HG03378 (cell line): ENCODE data around the gene ARHGAP6.

Experiments used
- ATAC-seq: cut with Tn5 transposase; IDR thresholded peaks from one replicate; pipeline ENCODE4 v1.9.1; 2021; ENCODE audit warnings: mild to moderate bottlenecking, moderate library complexity; ENCODE audit not compliant: unreplicated experiment

Gene ARHGAP6

DNA sequence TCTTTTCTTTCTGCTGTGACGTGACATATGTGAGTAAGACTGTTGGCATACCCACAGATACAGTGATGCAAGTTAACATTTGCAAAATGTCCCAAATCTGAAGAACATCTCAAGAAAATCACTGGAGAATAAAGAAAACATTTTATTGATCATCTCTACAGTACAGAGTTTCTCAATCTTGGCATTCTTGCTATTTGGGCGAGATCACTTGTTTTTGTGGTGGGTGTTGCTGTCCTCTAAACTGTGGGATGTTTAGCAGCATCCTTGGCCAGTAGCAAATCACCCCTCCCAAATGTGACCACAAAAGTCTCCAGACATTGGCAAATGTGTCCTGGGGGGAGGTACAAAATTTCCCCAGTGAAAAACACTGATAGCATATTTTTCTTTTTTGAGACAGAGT, 343.7 kb downstream of the ARHGAP6 start:
- no peak for ATAC-seq

GRCh38 chrX:11319806-11320520, 345.8 kb downstream of the ARHGAP6 start:
- no peak for ATAC-seq

DNA sequence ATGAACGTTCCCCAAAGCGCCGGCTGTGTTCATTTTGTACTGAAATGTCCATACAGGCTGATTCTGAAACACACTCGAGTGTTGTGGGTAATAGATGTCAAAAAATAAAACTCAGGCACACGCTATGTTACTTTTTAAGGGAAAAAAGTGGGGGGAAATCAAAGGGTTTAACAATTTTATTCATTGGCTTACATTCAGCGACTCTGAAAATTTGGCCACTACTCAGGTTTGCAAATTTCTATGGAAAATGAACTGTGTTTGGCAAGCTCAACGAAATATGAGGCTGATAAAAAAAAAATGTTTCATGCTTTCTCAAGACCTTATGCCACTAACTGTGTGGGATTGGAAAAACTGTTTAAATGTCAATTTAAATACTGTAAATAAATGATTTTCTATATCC, 354.0 kb downstream of the ARHGAP6 start:
- ATAC-seq, result no peak

DNA sequence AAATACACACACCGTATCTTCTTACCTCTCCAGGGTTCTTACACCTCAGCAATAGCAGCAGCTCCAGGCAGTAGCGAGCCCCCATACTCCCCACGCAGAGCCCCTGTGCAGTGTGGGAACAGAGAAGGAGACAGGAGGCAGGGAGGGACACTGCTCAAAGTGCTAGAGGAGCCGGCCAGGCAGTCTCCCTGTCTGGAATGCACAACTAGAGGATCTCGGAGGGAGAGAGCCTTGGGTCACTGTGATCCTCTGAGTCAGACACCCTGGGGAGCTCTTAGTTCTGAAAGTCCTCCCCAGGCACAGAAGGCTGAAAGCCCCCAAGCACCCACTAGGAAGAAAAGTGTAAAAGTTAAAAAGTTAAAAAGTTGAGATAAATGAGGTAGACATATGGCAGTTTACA, 356.5 kb downstream of the ARHGAP6 start:
- ATAC-seq, result no peak

DNA sequence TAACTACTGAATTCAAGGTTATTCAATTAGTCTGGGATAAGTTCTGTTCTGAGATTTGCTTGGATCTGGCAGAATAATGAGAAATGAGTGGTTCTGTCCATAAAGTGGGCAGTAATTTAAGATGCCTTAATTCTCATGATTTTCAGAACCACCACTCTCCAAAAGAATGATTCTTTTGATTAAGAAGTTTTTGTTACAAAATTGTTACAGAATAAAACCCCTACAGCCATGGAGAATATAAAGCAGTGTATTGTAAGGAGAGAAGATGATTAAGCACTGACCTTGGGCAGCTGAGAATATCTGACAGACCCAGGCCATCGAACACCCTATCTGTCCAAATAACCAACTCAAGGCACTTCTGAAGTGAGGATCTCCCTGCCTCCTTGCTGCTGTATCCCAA, 360.1 kb downstream of the ARHGAP6 start:
- ATAC-seq, result no peak

DNA sequence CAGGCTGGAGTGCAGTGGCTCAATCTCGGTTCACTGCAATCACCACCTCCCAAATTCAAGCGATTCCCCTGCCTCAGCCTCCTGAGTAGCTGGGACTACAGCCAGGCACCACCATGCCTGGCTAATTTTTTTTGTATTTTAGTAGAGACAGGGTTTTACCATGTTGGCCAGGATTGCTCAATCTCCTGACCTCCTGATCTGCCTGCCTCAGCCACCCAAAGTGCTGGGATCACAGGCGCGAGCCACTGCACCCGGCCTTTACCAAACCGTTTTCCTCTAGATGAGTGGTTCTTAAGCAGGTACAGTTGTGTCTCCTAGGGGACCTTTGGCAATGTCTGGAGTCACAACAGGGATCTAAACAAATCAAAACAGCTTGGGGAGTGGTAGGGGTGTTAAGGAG, 360.9 kb downstream of the ARHGAP6 start:
- ATAC-seq, result no peak

DNA sequence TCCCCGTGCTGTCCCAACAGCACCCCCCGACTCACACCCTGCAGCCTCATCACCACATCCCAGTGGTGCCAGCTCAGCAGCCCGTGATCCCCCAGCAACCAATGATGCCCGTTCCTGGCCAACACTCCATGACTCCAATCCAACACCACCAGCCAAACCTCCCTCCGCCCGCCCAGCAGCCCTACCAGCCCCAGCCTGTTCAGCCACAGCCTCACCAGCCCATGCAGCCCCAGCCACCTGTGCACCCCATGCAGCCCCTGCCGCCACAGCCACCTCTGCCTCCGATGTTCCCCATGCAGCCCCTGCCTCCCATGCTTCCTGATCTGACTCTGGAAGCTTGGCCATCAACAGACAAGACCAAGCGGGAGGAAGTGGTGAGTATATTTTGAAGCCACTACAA, 367.1 kb downstream of the ARHGAP6 start:
- no peak for ATAC-seq

DNA sequence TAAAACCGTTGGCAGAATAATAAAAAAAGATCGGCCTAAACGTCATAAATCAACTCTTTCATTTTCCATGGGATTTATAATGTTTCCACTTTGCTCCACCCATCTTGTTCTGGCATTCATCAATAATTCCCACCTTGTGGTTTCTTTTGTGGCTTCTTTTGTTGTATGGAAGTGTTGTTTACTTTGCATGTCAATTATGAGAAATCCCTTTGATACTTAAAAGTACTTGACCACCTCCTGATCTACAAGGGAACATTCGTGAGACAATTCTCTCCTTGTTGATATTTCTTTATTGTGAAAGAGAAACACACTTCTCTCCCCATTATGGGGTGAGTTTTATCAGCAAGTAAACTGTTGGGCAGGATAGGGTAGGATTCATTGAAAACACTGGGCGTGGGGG, 369.7 kb downstream of the ARHGAP6 start:
- no peak for ATAC-seq

GRCh38 chrX:11293113-11293512, 372.6 kb downstream of the ARHGAP6 start, which contains the start of gene AMELX:
Gene AMELX (plus strand): TSS chrX:11293413. CDS start chrX:11294789, 1,376 bp downstream.
- ATAC-seq, result no peak

GRCh38 chrX:11290416-11291102, 375.2 kb downstream of the ARHGAP6 start:
- no peak for ATAC-seq

GRCh38 chrX:11287505-11287904, 378.2 kb downstream of the ARHGAP6 start:
- no peak for ATAC-seq

- ATAC-seq, result no peak
These were observed 380.1 kb downstream of the ARHGAP6 start for GRCh38 chrX:11285651-11286050.

- no peak for ATAC-seq
These were observed 383.7 kb downstream of the ARHGAP6 start for GRCh38 chrX:11282043-11282442.

DNA sequence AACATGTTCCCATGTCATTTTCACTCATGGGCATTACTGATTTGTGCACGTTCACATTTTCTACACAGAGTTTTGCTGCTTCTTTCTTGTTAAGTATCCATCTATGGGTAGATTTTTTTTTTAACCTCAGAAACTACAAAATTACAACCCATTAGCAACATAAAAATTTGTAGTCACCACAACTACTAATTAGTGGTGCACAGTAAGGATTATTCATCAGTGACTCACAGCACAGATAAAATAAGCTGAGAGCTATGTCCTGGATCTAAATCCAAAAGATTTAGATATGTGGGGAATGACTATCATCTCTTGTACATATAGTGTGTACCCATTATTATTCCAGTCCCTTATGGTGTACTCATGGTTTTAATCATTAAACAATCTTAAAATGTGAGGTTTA, 392.2 kb downstream of the ARHGAP6 start:
- ATAC-seq, result no peak

DNA sequence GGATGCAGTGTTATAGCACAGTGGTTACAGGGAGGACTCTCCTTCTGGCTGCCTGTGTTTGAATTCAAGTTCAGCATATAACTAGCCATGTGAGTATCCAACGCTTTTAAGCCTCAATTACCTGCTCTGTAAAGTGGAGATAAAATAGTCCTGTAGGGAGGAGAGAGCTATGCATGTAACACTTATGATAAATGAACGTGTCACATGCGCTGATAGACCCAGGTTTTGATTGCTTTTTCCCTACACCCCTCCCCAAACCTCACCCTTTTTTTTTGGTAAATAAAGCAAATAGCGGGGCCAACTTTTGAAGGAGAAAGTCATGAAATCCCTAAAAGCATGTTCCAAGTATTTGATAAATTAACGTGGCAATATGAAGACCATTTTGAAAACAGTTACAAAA, 392.9 kb downstream of the ARHGAP6 start:
- ATAC-seq, result no peak

- no peak for ATAC-seq
These were observed 393.4 kb downstream of the ARHGAP6 start for GRCh38 chrX:11272290-11272689.

- ATAC-seq, result no peak
These were observed 395.7 kb downstream of the ARHGAP6 start for GRCh38 chrX:11269996-11270395.

- ATAC-seq, result no peak
These were observed 396.7 kb downstream of the ARHGAP6 start for GRCh38 chrX:11269006-11269405.

- no peak for ATAC-seq
These were observed 398.3 kb downstream of the ARHGAP6 start for GRCh38 chrX:11267425-11267824.

GRCh38 chrX:11266573-11267003, 399.1 kb downstream of the ARHGAP6 start:
- no peak for ATAC-seq

GRCh38 chrX:11265352-11265751, 400.4 kb downstream of the ARHGAP6 start:
- ATAC-seq, result no peak

- no peak for ATAC-seq
These were observed 400.8 kb downstream of the ARHGAP6 start for GRCh38 chrX:11264925-11265324.
